Hematopoietic multipotent progenitor cell treated with erythropoietin and hydrocortisone succinate and interleukin-3 and kit ligand, for 8 days (in vitro differentiated cells): Measurements from ENCODE around the gene EVPLL.
A peak's percentile ranks its signal among the peaks of the same experiment; 100 is the strongest.
"Not testable (repeated sequence)": the region's sequence is repeated elsewhere in the genome, so short reads cannot be mapped to it uniquely, and the experiment has no call there.

Experiments
- DNase-seq: peaks from one replicate; pipeline ENCODE4 v3.0.0-alpha.2; 2015

The EVPLL gene

DNA sequence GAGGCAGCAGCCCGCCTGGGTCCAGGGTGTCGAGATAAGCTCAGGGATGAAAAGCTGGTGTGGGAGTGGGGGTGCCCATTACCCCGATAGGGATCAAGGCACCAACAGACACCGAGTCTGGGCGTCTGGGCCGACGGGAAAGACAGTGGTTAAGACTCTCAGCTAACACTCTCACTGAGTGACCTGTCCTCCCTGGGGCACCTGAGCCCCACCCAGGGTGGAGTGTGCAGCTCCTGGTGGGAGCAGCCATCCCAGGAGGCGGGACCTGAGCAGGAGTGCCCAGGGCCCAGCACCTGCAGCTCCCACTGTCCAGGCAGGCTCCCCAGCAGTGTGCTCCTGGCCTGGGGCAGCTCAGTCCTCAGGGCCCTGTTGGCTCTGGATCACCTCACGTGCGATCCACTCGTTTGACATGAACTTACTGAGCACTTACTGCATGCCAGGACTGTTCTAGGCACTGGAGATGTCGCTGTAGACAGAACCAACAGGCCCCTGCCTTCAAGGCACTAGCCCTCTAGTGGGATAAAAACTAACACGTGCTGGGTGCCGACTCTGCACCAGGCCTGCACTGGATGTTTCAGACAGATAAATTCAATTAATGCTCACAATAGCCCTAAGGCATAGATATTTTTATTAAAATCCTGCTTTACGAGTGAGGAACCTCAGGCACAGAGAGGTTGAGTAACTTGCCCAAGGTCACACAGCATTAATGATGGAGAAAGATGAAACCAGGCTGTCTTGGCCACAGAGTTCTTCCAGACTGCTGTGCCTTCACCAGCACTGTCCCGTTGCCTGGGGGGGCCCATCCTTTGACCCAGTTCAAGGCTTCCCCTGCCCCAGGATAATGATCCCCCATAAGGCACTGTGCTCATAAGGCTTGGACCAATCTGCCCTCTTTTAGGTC is 1.9 kb downstream of the EVPLL start:
- DNase-seq = peak; percentile 45

DNA sequence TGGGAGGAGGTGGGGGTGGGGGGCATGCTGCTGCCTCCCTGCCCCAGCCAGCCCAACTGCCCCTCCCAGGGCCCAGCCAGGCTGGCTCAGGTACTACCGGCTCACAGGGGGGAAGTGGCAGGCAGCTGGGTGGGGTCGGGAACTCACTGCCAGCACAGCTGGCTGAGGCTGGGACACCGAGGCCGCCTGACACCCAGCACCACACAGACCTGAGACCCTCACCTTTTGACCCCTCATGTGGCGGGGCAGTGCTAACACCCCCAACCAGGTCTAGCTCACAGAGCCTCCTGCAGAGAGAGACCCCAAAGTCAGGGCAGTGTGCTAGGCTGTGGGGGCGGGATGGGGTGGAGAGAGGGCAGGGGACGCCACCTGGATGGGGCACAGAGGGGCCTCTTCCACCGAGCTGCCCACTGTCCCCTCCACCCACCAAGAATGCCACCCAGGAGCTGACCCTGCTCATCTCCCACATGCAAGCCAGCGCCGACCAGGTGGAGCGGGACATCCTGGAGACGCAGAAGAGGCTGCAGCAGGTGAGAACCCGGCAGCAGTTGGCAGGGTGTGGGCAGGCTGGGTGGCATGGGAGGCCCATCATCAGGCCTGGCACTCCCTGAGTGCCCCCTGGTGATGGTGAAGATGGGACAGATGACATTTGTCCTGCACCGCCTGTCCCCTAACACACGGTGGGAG is 3.0 kb downstream of the EVPLL start:
- no peak for DNase-seq

DNA sequence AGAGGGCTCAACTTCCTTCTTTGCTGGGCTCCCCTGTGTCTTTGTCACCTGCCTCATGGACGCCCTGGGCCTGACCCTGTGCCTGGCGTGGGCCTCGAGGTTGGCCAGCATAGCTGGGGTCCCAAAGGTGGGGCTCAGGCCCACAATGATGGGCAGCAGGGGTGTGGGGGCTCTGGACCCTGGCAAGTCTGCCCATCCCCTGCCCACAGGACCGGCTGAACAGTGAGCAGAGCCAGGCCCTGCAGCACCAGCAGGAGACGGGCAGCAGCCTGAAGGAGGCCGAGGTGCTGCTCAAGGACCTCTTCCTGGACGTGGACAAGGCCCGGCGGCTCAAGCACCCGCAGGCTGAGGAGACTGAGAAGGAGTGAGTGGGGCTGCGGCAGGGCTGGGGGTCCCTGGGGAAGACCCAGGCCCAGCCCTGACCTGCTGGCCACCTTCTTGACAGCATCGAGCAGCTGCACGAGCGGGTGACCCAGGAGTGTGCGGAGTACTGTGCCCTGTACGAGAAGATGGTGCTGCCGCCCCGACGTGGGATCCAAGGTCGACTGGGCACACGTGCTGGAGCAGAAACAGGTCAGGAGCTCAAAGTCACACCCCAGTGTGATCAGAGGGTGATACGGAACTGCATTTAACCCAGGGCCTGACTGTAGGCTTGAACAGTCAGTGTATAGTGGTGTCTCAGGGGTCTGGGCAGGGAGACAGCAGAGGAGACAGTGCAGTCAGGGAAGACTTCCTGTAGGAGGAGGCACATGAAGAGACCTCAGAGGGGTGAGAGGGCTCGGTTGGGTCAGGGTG is 3.8 kb downstream of the EVPLL start:
- no peak for DNase-seq

DNA sequence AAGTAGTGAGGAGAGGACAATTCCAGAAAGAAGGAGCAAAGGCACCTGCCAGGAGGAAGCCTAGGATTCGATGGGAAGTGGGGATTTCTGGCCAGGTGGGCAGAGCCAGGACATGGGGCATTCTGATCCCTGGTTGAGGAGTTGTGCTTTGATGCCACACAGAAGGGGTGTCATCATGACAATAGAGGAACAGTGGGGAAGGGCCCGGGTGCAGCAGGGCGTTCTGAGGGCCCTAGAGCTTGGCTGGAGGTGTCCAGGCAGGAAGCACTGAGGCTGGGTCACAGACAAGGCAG is 4.3 kb downstream of the EVPLL start:
- no peak for DNase-seq

DNA sequence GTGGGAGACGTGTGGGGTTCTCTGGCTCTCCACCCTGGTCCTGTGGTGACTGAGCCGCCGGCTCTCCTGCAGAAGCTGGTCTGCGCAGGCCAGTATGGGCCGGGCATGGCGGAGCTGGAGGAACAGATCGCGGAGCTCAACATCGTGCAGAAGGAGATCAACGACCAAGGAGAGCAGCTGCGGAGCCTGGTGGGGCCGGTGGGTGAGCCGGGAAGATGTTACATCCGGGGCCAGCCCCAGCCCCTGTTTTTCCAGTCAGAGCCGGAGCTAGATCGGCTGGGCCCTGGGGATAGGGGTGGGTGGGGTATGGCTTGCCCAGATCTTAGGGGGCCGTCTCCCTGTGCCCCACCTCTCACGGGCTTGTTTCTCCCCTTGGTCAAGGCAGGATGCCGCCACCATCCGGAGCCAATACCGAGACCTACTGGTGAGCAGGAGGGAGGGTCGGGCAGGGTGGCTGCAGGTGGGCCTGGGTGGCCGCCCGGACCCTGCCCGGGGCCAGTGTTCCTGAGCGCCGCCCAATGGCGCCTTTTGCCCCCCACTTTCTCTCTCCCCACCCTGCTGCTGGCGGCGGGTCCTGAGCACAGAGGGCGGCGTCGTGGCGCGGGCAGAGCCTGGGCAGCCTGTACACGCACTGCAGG is 5.0 kb downstream of the EVPLL start:
- no peak for DNase-seq

DNA sequence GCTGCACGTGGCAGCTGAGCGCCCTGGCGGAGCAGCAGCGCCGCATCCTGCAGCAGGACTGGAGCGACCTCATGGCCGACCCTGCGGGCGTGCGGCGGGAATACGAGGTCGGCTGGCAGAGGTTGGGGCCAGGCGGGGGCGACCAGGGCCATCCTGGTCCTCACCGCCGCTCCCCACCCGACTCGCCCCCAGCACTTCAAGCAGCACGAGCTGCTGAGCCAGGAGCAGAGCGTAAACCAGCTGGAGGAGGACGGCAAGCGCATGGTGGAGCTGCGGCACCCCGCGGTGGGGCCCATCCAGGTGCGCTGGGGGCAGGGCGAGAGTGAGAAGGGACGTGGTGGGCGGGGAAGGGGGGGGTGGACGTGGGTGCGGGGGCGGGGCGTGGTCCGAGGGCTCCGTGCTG is 5.5 kb downstream of the EVPLL start:
- DNase-seq = not testable (repeated sequence)

DNA sequence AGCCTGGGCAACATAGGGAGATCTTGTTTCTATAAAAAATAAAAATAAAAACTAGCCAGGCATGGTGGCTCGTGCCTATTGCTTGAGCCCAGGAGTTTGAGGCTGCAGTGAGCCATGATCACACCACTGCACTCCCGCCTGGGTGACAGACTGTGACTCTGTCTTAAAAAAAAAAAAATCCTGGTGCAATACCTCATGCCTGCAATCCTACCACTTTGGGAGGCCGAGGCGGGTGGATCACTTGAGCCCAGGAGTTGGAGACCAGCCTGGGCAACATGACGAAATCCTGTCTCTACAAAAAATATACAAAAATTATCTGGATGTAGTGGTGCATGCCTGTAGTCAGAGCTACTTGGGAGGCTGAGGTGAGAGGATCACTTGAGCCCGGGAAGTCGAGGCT is 6.7 kb downstream of the EVPLL start:
- not testable (repeated sequence) for DNase-seq

DNA sequence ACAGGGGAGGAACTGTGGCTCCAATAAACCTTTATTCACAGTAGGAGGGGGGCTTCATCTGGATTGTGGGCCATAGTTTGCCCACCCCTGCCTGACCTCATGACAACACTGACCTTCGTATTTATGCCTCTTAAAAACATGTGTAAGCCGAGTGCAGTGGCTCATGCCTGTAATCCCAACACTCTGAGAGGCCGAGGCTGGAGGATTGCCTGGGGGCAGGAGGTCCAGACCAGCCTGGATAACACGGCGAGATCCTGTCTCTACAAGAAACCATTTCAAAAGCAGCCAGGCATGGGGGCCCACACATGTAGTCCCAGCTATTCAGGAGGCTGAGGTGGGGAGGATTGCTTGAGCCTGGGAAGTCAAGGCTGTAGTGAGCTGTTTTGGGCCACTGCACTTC is 10.0 kb downstream of the EVPLL start:
- DNase-seq = not testable (repeated sequence)

DNA sequence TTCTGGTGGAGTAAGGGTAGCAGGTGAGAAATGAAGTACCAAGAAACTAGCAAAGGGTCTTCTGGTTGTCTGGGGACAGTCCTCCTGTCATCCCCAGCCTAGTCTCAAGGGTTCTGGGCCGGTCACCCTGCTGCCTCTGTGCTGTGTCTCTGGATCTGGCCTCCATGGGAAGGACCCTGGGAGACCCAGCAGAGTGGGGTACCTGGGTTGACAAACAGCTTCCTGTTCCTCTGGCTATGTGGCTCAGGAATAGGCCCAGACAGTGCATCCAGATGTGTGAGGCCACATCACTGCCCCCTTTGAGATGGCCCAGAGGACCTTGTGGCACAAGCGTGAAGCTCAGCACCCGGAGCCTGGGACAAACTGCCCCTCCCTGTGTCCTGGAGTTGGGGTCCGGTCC is 10.7 kb downstream of the EVPLL start:
- DNase-seq = not testable (repeated sequence)

DNA sequence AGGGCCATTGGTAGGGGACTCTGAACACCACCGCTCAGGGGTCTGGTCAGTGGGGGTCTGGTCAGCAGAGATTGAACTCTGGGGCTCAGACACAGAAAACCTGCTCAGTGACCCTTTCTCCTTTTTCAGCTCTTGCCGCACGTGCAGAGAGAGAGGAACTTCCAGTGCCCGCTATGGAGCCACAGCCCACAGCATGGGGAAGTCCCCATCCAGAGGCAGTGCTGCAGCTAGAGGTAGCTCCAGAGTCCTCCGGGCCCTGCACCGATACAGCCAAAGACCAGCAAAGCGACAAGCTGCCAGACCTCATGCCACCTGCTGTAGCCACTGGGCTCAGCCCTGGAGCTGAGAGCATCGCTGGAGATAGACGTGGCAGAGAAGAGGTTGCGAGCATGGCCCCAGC is 11.2 kb downstream of the EVPLL start:
- DNase-seq = not testable (repeated sequence)

DNA sequence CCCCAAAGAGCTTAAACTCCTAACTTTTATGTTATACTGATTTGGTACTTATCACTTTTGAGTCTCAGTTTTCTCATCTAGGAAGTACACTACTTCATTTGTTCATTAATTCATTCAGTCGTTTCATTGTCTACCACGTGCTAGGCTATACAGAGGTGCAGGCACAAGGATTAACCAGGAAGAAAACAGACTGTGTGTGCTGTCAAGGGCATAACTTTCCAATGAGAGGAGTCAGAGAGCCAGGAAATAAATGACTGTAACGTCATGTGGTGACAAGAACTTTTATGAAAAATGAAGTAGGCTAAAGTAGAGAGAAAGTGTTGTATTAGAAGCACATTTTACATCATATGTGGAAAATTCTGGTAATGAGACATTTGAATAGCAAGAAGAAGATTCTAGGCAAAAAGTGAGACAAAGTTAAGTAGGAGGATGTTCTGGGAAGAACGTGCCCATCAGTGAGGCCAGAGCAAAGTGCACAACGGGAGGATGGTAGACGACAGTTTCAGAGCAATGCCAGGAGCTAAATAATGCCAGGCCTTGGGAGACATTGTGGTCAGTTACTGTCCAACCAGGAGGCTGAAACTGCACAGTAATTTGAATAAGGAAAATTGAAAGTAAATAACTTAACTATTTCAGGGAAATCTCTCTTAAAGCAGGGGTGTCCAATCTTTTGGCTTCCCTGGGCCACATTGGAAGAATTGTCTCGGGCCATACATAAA is 24.5 kb downstream of the EVPLL start:
- not testable (repeated sequence) for DNase-seq

DNA sequence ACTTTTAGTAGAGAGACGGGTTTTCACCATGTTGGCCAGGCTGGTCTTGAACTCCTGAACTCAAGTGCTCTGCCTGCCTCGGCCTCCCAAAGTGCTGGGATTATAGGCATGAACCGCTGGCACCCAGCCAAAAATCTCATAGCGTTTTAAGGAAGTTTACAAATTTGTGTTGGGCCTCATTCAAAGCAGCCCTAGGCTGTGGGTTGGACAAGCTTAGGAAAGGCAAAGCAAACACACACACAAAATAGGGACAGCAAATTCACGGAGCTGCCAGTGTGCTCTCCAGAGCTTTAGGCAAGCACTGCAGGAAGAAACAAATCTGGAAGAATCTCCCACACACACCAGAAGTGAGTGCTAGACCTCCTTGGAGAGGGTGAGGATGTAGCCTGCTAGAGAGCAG is 25.6 kb downstream of the EVPLL start:
- DNase-seq = not testable (repeated sequence)

DNA sequence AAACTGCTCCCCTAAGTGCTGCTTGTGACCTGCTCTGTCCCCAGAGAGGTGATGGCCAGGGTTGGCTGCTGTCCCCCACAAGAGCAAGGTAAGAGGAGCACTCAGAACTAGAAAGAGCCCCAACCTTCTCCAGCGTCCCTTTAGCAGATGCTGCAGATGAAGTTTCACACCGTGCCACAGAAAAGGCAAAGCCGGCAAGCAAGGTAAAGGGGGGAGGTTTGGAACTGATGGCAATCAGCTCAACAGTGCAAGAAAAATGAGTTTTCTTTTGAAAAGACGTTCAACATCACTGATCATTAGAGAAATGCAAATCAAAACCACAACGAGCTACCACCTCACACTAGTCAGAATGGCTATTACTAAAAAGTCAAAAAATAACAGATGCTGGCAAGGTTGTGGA is 26.0 kb downstream of the EVPLL start:
- not testable (repeated sequence) for DNase-seq

DNA sequence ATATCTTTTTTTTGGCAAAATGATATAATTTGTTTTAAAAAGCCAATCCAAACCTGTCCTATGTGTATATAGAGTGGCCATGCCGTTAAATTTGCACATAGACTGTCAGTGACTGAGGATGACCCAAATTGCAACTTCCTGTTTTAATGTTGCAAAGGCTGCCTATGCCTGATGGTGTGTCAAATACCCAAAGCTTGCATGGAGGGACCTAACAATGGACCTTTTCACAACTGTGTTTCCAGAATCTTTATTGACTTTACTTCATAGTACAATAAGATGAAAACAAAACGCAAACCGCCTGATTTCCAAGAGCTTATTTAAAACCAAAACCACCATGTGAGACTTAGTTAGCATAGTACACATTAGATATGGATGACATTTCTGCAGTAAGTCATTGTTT is 31.3 kb downstream of the EVPLL start:
- peak; percentile 22 for DNase-seq

DNA sequence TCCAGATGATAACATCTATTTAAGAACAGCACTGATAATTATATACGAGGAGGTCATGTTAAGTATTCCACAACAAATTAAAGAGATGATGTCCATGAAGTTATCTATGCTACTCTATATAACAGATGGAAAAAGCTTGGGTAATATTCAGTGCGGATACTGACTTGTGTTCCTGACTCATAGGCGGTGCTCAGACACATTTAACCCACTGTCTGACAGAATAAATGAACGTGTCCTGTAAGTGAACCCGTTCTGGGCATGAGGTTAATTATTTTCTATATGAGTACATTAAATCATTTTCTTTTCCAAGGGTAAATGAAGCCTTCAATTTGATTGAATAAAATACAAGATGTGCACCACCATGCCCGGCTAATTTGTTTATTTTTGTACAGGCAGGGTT is 31.7 kb downstream of the EVPLL start:
- DNase-seq = not testable (repeated sequence)

DNA sequence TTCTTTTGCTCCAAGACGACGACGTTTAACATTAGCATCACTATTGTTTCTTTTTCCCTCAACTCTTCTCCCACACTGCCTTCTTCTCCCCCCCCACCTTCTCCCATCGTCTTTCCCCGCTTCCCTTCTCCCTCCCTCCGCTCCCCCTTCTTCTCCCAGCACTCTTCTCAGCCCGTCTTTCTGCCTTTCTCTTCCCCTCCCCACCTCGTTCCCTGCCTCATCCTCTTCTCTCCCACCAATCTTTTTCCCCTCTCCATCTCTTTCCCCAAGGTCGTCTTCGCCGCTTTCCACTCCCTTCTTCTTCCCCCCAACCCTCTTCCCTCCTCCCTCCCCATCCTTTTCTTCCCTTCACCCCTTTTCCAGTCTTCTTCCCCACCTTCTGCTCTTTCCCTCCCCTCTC is 33.2 kb downstream of the EVPLL start:
- DNase-seq = not testable (repeated sequence)

DNA sequence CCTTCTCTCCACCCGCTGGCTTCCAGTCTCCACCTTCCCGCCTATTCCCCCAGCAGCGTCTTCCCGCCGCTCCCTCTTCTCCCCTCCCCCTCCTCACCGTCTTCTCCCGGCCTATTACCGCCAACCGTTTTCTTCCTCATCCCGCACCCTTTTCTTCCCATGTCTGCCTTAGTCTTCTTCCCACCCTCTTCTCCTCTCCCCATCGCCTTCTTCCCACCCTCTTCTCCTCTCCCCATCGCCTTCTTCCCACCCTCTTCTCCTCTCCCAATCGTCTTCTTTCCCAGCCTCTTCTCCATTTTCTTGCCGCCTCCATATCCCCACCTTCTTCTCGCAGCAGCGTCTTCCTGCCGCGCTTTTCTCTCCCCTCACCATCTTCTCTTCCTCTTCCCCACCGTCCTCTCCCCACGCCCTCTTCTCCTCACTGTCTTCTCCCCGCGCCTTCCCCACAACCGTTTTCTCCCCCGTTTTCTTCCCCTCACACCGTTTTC is 33.8 kb downstream of the EVPLL start:
- peak; percentile 16 for DNase-seq

DNA sequence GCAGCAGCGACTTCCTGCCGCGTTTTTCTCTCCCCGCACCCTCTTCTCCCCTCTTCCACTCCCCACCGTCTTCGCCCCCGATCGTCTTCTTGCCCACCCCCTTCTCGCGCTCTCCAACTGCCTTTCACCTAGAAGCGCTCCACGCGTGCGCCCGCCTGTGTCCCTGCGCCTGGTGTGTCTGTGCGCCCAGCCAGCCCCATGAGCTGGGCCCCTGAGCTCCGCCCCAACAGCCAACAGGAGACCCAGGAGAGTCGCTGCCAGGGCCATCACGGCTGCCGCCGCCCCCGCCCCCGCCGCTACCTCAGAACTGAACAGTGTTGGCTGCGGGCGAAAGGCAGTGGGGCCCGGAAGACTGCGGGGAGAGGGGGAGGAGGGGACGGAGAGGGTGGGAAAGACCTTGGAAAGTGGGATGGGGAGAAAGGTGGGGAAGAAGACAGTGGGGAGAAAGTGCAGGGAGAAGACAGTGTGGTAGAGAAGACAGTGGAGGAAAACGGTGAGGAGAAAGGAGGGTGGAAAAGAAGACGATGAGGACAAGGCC is 34.5 kb downstream of the EVPLL start:
- DNase-seq = not testable (repeated sequence)

DNA sequence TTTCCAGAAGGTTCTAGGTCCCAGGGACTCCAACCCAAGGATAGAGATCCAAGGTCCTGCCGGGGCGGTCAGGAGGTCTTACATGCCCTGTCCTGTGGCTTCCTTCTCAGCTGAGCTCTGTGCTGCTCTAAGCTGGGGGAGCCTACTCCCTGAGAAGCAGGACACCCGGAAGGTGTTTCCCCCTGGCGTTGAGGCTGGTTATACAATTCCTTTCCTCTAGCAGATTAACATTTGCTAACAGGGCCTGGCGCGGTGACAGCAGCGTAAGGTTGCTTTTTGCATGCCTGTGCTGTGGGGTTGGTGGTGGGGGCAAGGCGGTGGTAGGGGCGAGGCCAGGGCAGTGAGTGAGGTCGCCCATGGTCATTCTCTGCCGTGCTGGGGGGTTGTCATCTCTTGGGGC is 43.9 kb downstream of the EVPLL start:
- DNase-seq = not testable (repeated sequence)

DNA sequence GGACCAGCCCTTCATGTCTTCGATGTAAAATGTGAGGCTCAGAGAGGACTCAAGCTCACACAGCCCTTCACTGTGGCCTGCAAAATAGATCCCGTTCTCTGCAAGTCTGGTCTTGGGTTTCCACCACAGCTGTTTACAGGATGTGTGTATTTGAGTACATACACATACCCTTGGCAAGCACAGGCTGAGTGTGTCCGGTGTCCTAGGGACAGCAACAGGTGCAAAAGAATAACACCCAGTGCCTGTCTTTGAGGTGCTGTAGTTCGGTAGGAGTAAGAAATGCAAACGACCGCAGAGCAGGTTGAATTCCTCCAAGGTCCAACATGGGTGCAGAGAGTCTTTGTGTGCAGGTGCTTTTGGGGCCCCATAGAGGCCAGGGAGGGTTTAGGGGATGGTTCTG is 44.9 kb downstream of the EVPLL start:
- not testable (repeated sequence) for DNase-seq

DNA sequence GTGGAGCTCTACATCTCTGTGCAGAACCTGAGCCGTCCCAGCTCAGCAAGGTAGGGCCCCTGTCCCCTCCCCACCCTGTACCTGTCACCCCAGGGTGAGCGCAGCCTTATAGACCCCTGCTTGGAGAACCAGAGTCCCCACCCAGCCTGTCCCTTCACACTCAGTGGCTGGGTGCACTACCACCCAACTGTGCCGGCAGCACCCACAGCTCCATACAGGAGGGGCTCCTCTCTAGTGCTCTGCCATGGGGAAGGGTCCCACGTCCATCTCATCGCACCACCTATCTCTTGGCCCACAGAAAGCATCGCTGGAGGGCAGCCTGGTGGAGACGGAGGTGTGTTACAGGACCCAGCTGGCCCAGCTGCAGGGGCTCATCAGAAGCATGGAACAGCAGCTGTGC is 45.4 kb downstream of the EVPLL start:
- DNase-seq = not testable (repeated sequence)

DNA sequence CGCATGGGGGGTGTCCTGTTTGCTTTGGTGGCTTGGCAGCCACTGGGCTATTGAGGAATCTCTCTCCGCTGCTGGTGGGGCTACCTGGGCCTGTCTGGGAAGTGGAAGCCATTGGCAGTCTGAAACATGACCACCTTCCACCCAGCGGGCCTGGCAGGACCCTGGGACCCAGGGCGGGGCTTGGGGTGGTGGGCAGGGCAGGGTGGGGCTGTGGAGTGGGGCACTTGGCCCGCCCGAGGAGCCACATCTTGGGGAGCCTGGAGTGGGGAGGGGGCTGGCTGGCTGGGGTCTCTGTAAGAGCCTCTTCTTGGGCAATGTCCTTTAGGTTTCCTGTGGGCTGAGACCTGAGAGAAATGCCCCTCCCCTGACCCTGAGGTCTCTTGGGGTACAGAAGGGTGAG is 48.0 kb downstream of the EVPLL start:
- DNase-seq = not testable (repeated sequence)
